ENCODE data around the gene FAM227B. TPM values are rescaled to one million over a fixed set of nuclear protein-coding genes. Genes with fewer than 3 reads are reported as not detected.
A peak's percentile ranks its signal among the peaks of the same experiment; 100 is the strongest.

The FAM227B gene
- polyA plus RNA-seq, 1 experiment, result 5.0 TPM

GRCh38 chr15:49506341-49506740 lies 114.3 kb downstream of the FAM227B start:
- CTCF ChIA-PET, result no interaction called here
- no peaks in the 10 kb centered on the region for H3K36me3 ChIP-seq (ENCODE audit: control insufficient read depth, insufficient read depth, low read length)
- no peaks in the 10 kb centered on the region for H3K27me3 ChIP-seq (ENCODE audit: control insufficient read depth, insufficient read depth, low read length)
- DNase-seq (ENCODE audit: low read depth), result no peak
- no peak overlapping the region for H3K4me3 ChIP-seq (ENCODE audit: low read depth, low read length)
- TF ChIP-seq CTCF (IDR thresholded peaks at IDR 0.05; ENCODE audit: insufficient read depth, low read depth, low read length), result no peak
- POLR2A ChIA-PET, result no interaction called here

GRCh38 chr15:49501586-49501985 lies 119.0 kb downstream of the FAM227B start:
- Histone ChIP-seq H3K36me3 (ENCODE audit: control insufficient read depth, insufficient read depth, low read length) (no peaks in the 10 kb centered on the region), H3K27me3 (ENCODE audit: control insufficient read depth, insufficient read depth, low read length) (no peaks in the 10 kb centered on the region), H3K4me3 (ENCODE audit: low read depth, low read length) (no peak overlapping the region)
- ChIA-PET CTCF (interaction anchor here (0.7 kb wide), 1 partner anchor 12 kb away, joined by 3 read pairs; no protein-coding TSS in a partner anchor), POLR2A (no interaction called here)
- no peak for DNase-seq (ENCODE audit: low read depth)
- TF ChIP-seq CTCF (IDR thresholded peaks at IDR 0.05; ENCODE audit: insufficient read depth, low read depth, low read length), result no peak

GRCh38 chr15:49495993-49496753 lies 124.4 kb downstream of the FAM227B start:
- H3K36me3 ChIP-seq (ENCODE audit: control insufficient read depth, insufficient read depth, low read length), result no peaks in the 10 kb centered on the region
- H3K4me3 ChIP-seq (ENCODE audit: low read depth, low read length), result no peak overlapping the region; the same call in 1 of the 2 replicates
- ChIA-PET POLR2A (interaction anchor here (0.6 to 1.0 kb wide), 2 partner anchors 334 to 587 kb away, joined by 3 to 7 read pairs; no protein-coding TSS in a partner anchor), CTCF (interaction anchor here (1.0 to 1.2 kb wide), 3 partner anchors 25 to 124 kb away, joined by 3 read pairs; no protein-coding TSS in a partner anchor)
- DNase-seq (ENCODE audit: low read depth), result no peak
- H3K27me3 ChIP-seq (ENCODE audit: control insufficient read depth, insufficient read depth, low read length), result no peaks in the 10 kb centered on the region
- no peak for TF ChIP-seq CTCF (IDR thresholded peaks at IDR 0.05; ENCODE audit: insufficient read depth, low read depth, low read length)

- H3K36me3 ChIP-seq (ENCODE audit: control insufficient read depth, insufficient read depth, low read length), result no peaks in the 10 kb centered on the region
- DNase-seq (ENCODE audit: low read depth), result no peak
- POLR2A ChIA-PET, result no interaction called here
- no peak for TF ChIP-seq CTCF (IDR thresholded peaks at IDR 0.05; ENCODE audit: insufficient read depth, low read depth, low read length)
- CTCF ChIA-PET, result no interaction called here
- no peak overlapping the region for H3K4me3 ChIP-seq (ENCODE audit: low read depth, low read length)
- no peaks in the 10 kb centered on the region for H3K27me3 ChIP-seq (ENCODE audit: control insufficient read depth, insufficient read depth, low read length)
Observed at GRCh38 chr15:49494842-49495241, 125.8 kb downstream of the FAM227B start.

GRCh38 chr15:49492830-49493229 lies 127.8 kb downstream of the FAM227B start:
- DNase-seq (ENCODE audit: low read depth), result peak; percentile 54
- H3K4me3 ChIP-seq (ENCODE audit: low read depth, low read length), result no peak overlapping the region
- no peaks in the 10 kb centered on the region for H3K36me3 ChIP-seq (ENCODE audit: control insufficient read depth, insufficient read depth, low read length)
- ChIA-PET POLR2A (interaction anchor here (0.6 to 1.0 kb wide), 2 partner anchors 371 to 531 kb away, joined by 4 to 5 read pairs; no protein-coding TSS in a partner anchor), CTCF (no interaction called here)
- no peaks in the 10 kb centered on the region for H3K27me3 ChIP-seq (ENCODE audit: control insufficient read depth, insufficient read depth, low read length)
- no peak for TF ChIP-seq CTCF (IDR thresholded peaks at IDR 0.05; ENCODE audit: insufficient read depth, low read depth, low read length)

Data from BJ (cell line).